CD4-positive, alpha-beta T cell (primary cell): ENCODE measurements around the gene DEFB108B. TPM values are rescaled to one million over a fixed set of nuclear protein-coding genes. Genes with fewer than 3 reads are reported as not detected.
A peak's percentile ranks its signal among the peaks of the same experiment; 100 is the strongest.
"Not testable (repeated sequence)": the region's sequence is repeated elsewhere in the genome, so short reads cannot be mapped to it uniquely, and the experiment has no call there.

ENCODE experiments used
- ATAC-seq: fragments of 200-7000 bp; cut with Tn5 transposase; one replicate; pipeline ENCODE4 v1.10.0; 2022; ENCODE audit warnings: mild to moderate bottlenecking; ENCODE audit not compliant: poor library complexity
- CTCF ChIA-PET: fragments of 350-600 bp; sonication (Branson Sonifier 250); formaldehyde crosslinking; loops from one replicate; lab custom pipeline; 2021; ENCODE audit warnings: antibody characterized with exemption, inconsistent platforms; lab: Charles Lee
- POLR2A ChIA-PET: fragments of 350-600 bp; sonication (Branson Sonifier 250); formaldehyde crosslinking; loops from one replicate; lab custom pipeline; 2021; ENCODE audit warnings: antibody characterized with exemption, inconsistent platforms; lab: Charles Lee
- DNase-seq, 14 experiments: peaks; one replicate each; pipeline ENCODE4 v3.0.0-alpha.2; 2013 to 2020; ENCODE audit warnings: mixed read lengths in 2 of 14
- H3K27ac ChIP-seq, 2 donors: one replicate each; pipeline versions ENCODE4 v1.5.1 to v1.7.0; 2013; ENCODE audit warnings: low read length in 2 of 2, low read depth in 1 of 2, mild to moderate bottlenecking in 1 of 2
- H3K27me3 ChIP-seq, 2 experiments: 1 replicate in 1 of 2; 2 replicates in 1 of 2; pipeline versions ENCODE4 v1.6.1 to v1.7.0; 2013; ENCODE audit warnings: low read length in 2 of 2, control low read depth in 1 of 2, mild to moderate bottlenecking in 1 of 2, moderate library complexity in 1 of 2; ENCODE audit not compliant: insufficient read depth in 2 of 2, control insufficient read depth in 1 of 2
- H3K36me3 ChIP-seq: one replicate; pipeline ENCODE4 v1.6.1; 2013; ENCODE audit warnings: low read length, control low read depth; ENCODE audit not compliant: insufficient read depth
- H3K4me1 ChIP-seq: one replicate; pipeline ENCODE4 v1.6.1; 2013; ENCODE audit warnings: low read length, control low read depth; ENCODE audit not compliant: insufficient read depth
- H3K4me3 ChIP-seq: one replicate; pipeline ENCODE4 v1.5.1; 2013; ENCODE audit warnings: mild to moderate bottlenecking, low read length, moderate library complexity
- H3K9me3 ChIP-seq, 2 experiments: 1 replicate in 1 of 2; 2 replicates in 1 of 2; pipeline versions ENCODE4 v1.6.1 to v1.7.0; 2013; ENCODE audit warnings: low read length in 2 of 2, mild to moderate bottlenecking in 2 of 2, control low read depth in 1 of 2, moderate library complexity in 1 of 2; ENCODE audit not compliant: control insufficient read depth in 1 of 2, insufficient read depth in 1 of 2
- H3K27ac Mint-ChIP-seq: one replicate; pipeline ENCODE4 v1.8.0; 2020; ENCODE audit warnings: mixed read lengths
- H3K27me3 Mint-ChIP-seq: one replicate; pipeline ENCODE4 v1.8.0; 2021; ENCODE audit warnings: mixed read lengths
- H3K36me3 Mint-ChIP-seq: one replicate; pipeline ENCODE4 v1.8.0; 2021; ENCODE audit warnings: low read depth, mixed read lengths
- H3K4me1 Mint-ChIP-seq: one replicate; pipeline ENCODE4 v1.8.0; 2021; ENCODE audit warnings: low read depth, mixed read lengths
- H3K4me3 Mint-ChIP-seq: one replicate; pipeline ENCODE4 v1.8.0; 2020; ENCODE audit warnings: mild to moderate bottlenecking, mixed read lengths
- H3K9me3 Mint-ChIP-seq: one replicate; pipeline ENCODE4 v1.8.0; 2020; ENCODE audit warnings: mixed read lengths
- CTCF ChIP-seq: fragments of 200-600 bp; IDR thresholded peaks from one replicate; pipeline ENCODE4 v1.8.0; 2022; ENCODE audit warnings: antibody characterized with exemption, mild to moderate bottlenecking
- intact Hi-C, 2 experiments: fragments of 100-400 bp; cut with DNase I in 1 of 2; cut with micrococcal nuclease in 1 of 2; formaldehyde crosslinking; loops; one replicate each; pipeline versions ENCODE4 v1.15.1 to v1.9.0; 2023 to 2025; cut with DNase I, micrococcal nuclease
- polyA plus RNA-seq, 2 donors: library from polyadenylated mRNA; unstranded; fragments of 120-200 nt; gene quantifications; one replicate each; pipeline ENCODE4 v1.2.1, GENCODE V29; 2013
- total RNA-seq, 174 experiments: library from RNA in 2 of 174; stranded (reverse) in 2 of 174; gene quantifications; one replicate each; pipeline ENCODE4 v1.2.3 and lab custom pipeline; 2021 to 2026

The DEFB108B gene
- total RNA-seq (not detected), total RNA-seq (lab: John Stamatoyannopoulos, UW) (0 to 0.14 (median 0) reads per million in 172 experiments)
- 0.16 TPM for polyA plus RNA-seq (2013, experiment 1 of 2)
- polyA plus RNA-seq (2013, experiment 2 of 2), result not detected

DNA sequence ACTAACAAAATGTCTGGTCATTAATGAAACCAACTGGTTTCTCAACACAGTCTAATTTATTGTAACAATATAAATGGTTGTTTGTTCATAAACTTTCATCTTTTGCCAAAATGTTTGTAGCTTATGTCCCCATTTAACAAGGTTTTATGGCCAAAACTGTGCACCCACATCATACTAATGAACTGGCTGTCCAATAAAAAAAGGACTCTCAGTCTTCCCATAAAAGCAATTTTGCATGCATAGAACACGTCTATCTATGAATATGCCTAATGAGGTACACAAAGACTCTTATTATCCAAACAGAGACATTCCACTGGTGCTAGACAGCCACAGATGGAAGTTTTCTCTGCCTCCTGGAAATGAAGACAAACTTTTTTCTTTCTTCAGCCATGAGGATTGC, at the start of gene DEFB108B:
Gene DEFB108B, plus strand, starts transcription at position 390 of the 400 bp plus-strand sequence. Its CDS starts 0 bp downstream, at position 390.
- H3K27me3 Mint-ChIP-seq, H3K27ac Mint-ChIP-seq, DNase-seq, H3K36me3 ChIP-seq, H3K4me3 Mint-ChIP-seq, H3K4me3 ChIP-seq, intact Hi-C loops, H3K4me1 Mint-ChIP-seq, H3K36me3 Mint-ChIP-seq, H3K27me3 ChIP-seq, H3K27ac ChIP-seq, H3K9me3 ChIP-seq, POLR2A ChIA-PET, CTCF ChIA-PET, H3K4me1 ChIP-seq, H3K9me3 Mint-ChIP-seq, ATAC-seq: not testable (repeated sequence)

GRCh38 chr11:71786114-71786847, 46.7 kb upstream of the DEFB108B start:
- peak overlapping the region; percentile 99 for H3K4me3 Mint-ChIP-seq
- peak overlapping the region in 1 of 2 donors; percentile 45 for H3K27ac ChIP-seq
- H3K4me1 ChIP-seq, result peaks cover 13% of the 10 kb centered on the region
- intact Hi-C loops, result loop anchor here in 1 of 2 experiments (5.0 to 10.0 kb wide), 2 partner anchors 439 to 646 kb away; partner anchors contain the start of genes CLPB and INPPL1
- H3K36me3 Mint-ChIP-seq, ATAC-seq, CTCF ChIA-PET, H3K9me3 ChIP-seq, H3K27me3 Mint-ChIP-seq, H3K27me3 ChIP-seq, H3K9me3 Mint-ChIP-seq, H3K36me3 ChIP-seq: not testable (repeated sequence)
- peaks cover 18% of the 10 kb centered on the region for H3K4me1 Mint-ChIP-seq
- peak overlapping the region; percentile 99 for H3K27ac Mint-ChIP-seq
- peak overlapping the region; percentile 85 for H3K4me3 ChIP-seq
- DNase-seq, result peak in 3 of 14 experiments; percentile 84 to 90 (median 85)
- POLR2A ChIA-PET, result interaction anchor here (0.9 to 1.4 kb wide), 4 partner anchors 14 to 334 kb away, joined by 3 to 4 read pairs (median 3); partner anchors contain the start of gene NADSYN1

DNA sequence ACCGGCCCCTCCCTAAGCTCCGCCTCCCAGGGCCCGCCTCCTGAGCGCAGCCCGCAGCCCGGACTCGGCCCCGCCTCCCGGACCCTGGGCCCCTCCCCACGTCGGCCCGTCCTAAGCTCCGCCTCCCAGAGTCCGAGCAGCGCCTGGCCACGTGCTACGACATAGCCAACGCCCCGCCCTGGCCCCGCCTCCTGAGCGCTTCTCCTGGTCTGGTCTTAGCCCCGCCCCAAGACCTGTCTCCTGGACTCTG, 46.2 kb upstream of the DEFB108B start:
- H3K4me1 ChIP-seq, result peaks cover 13% of the 10 kb centered on the region
- intact Hi-C loops, result loop anchor here in 1 of 2 experiments (5.0 to 10.0 kb wide), 2 partner anchors 438 to 646 kb away; partner anchors contain the start of genes CLPB and INPPL1
- CTCF ChIA-PET, H3K27me3 Mint-ChIP-seq, H3K36me3 Mint-ChIP-seq, H3K27me3 ChIP-seq, H3K36me3 ChIP-seq, H3K9me3 Mint-ChIP-seq, H3K9me3 ChIP-seq: not testable (repeated sequence)
- Mint-ChIP-seq H3K27ac (peak overlapping the region; percentile 99), H3K4me3 (peak overlapping the region; percentile 99), H3K4me1 (peaks cover 18% of the 10 kb centered on the region)
- peak; percentile 81 for ATAC-seq
- POLR2A ChIA-PET, result interaction anchor here (0.9 to 1.4 kb wide), 4 partner anchors 13 to 334 kb away, joined by 3 to 4 read pairs (median 3); partner anchors contain the start of gene NADSYN1
- DNase-seq, result peak; percentile 94 to 100 (median 98)
- H3K4me3 ChIP-seq, result peak overlapping the region; percentile 85
- H3K27ac ChIP-seq, result peak overlapping the region; percentile 73 to 98

DNA sequence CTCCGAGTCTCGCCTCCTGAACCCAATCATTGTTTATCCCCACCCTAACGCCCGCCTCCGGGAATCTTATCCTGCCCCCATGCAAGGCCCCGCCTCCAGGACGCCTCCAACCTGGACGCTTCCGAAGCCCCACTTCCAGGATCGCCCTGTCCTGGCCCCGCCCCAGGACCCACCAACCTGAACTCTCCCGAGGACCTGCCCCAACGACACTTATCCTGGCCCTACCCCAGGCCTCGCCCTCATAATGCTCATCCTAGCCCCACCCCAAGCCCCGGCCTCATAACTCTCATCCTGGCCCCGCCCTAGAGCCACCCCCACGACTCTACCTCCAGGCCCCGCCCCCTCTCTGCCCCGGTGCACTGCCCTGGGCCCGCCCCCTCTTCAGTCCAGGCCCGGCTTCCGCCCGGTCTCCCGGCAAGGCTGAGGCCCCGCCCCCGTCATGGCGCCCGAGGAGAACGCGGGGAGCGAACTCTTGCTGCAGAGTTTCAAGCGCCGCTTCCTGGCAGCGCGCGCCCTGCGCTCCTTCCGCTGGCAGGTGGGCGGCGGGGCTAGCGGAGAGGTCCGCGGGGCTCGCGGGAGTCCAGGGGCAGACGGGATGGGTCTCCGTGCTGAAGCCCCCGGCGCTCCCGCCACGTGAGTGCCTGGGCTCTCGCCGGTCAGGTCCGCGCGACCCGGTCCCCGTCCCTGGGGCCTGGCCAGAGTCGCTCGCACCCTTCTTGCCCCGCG, 45.7 kb upstream of the DEFB108B start:
- CTCF ChIA-PET, result no interaction called here

DNA sequence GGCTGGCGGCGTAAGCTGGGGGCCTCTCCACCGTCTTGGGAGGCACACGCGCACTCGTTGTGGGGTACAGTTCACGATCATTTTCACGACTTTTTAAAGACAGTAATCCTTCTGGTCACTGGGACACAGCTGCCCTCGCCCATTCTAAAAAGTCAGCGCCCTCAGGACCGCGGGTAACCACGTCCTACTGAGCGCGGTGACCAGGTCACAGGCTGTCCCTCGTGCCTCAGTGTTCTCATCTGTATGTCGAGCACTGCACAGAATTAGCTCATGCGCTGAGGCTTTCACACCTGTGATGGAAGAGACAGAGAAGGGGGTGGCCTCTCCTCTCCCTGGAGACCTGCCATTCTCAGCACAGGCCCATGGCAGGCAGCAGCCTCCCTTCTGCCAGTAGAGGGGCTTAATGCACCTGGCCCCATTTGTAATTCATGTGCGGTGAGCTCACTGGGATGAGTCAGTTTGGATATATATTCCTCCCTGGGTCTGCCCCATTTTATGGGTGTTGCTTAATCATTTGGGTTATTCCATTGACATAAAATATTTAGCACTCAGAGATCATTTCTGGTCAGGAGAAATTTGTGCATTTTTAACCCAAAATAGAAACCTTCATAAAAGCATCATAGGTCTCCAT, 45.1 kb upstream of the DEFB108B start:
- peak in 5 of 14 experiments; percentile 3 to 54 (median 18) for DNase-seq
- H3K27ac Mint-ChIP-seq, result peak overlapping the region; percentile 99
- peaks cover 24% of the 10 kb centered on the region for H3K4me1 Mint-ChIP-seq
- Histone ChIP-seq H3K4me3 (peak overlapping the region; percentile 85), H3K27ac (peak overlapping the region; percentile 22 to 29), H3K4me1 (peaks cover 13% of the 10 kb centered on the region)
- H3K36me3 ChIP-seq, H3K27me3 ChIP-seq, H3K9me3 ChIP-seq, CTCF ChIA-PET, ATAC-seq, H3K9me3 Mint-ChIP-seq, H3K27me3 Mint-ChIP-seq, POLR2A ChIA-PET: not testable (repeated sequence)
- peaks cover 13% of the 10 kb centered on the region for H3K36me3 Mint-ChIP-seq
- intact Hi-C loops, result loop anchor here in 1 of 2 experiments (5.0 to 10.0 kb wide), 2 partner anchors 437 to 644 kb away; partner anchors contain the start of genes CLPB and INPPL1
- peak overlapping the region; percentile 87 for H3K4me3 Mint-ChIP-seq

More for the DNA sequence above, 45.7 kb upstream of the DEFB108B start:
- Mint-ChIP-seq H3K27me3 (no peaks in the 10 kb centered on the region), H3K9me3 (no peaks in the 10 kb centered on the region), H3K27ac (peak overlapping the region; percentile 99), H3K4me1 (peaks cover 18% of the 10 kb centered on the region), H3K4me3 (peak overlapping the region; percentile 99), H3K36me3 (peaks cover 8% of the 10 kb centered on the region)
- Histone ChIP-seq H3K27me3 (no peaks in the 10 kb centered on the region), H3K4me3 (peak overlapping the region; percentile 85), H3K27ac (peak overlapping the region; percentile 73 to 98), H3K9me3 (no peaks in the 10 kb centered on the region), H3K36me3 (no peaks in the 10 kb centered on the region), H3K4me1 (peaks cover 13% of the 10 kb centered on the region)
- no peak for TF ChIP-seq CTCF
- DNase-seq, result peak; percentile 85 to 98 (median 92)
- POLR2A ChIA-PET, result interaction anchor here (0.9 to 1.4 kb wide), 4 partner anchors 13 to 335 kb away, joined by 3 to 4 read pairs (median 3); partner anchors contain the start of gene NADSYN1
- peak; percentile 93 for ATAC-seq
- intact Hi-C loops, result loop anchor here in 1 of 2 experiments (5.0 to 10.0 kb wide), 2 partner anchors 438 to 645 kb away; partner anchors contain the start of genes CLPB and INPPL1
